Hepatocyte (in vitro differentiated cells): ENCODE results near the gene MPZL2.

Experiments
- EZH2 ChIP-seq: fragments of 200-600 bp; sonication (generic); IDR thresholded peaks from 2 replicates; pipeline ENCODE4 v1.6.1; 2016; ENCODE audit warnings: antibody characterized with exemption, mild to moderate bottlenecking, borderline replicate concordance
- TF ChIP-seq, protein P1 (sequence below): fragments of 200-600 bp; sonication (generic); IDR thresholded peaks from 2 replicates; pipeline ENCODE4 v1.5.1; 2016; ENCODE audit warnings: antibody characterized with exemption, mild to moderate bottlenecking; ENCODE audit not compliant: poor library complexity

DNA sequence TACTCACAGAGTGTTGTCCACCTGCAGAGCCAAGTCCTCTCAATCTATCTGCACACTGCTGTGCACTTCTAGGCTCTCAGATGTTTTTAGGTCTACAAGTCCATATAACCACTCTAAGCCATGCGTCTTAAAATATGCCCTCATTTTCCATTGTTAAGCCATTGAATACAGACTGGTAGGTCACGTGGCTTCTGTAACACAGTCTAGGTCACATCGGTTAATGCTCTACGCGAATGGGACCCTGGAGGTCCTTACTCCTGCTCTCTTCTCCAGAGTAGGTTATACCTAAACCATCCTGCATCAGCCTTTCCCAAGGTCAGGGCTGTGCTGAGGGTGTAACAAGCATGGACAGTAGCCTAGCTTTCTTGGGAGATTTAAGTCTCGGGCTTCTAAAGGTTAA is 40.1 kb downstream of the MPZL2 start:
- TF ChIP-seq, protein P1, sequence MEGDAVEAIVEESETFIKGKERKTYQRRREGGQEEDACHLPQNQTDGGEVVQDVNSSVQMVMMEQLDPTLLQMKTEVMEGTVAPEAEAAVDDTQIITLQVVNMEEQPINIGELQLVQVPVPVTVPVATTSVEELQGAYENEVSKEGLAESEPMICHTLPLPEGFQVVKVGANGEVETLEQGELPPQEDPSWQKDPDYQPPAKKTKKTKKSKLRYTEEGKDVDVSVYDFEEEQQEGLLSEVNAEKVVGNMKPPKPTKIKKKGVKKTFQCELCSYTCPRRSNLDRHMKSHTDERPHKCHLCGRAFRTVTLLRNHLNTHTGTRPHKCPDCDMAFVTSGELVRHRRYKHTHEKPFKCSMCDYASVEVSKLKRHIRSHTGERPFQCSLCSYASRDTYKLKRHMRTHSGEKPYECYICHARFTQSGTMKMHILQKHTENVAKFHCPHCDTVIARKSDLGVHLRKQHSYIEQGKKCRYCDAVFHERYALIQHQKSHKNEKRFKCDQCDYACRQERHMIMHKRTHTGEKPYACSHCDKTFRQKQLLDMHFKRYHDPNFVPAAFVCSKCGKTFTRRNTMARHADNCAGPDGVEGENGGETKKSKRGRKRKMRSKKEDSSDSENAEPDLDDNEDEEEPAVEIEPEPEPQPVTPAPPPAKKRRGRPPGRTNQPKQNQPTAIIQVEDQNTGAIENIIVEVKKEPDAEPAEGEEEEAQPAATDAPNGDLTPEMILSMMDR, result no peak
- no peak for TF ChIP-seq EZH2
